Cardiac fibroblast (primary cell): ENCODE results near the gene VPS37C.

Experiments
- DNase-seq, 2 donors: peaks; one replicate each; pipeline versions ENCODE4 v3.0.0 to v3.0.0-alpha.2; 2010; ENCODE audit warnings: low read depth in 2 of 2
- H3K4me3 ChIP-seq, 2 donors: replicated peaks in 1 of 2; 1 replicate in 1 of 2; 2 replicates in 1 of 2; pipeline ENCODE4 v1.5.1; 2011; ENCODE audit warnings: low read depth in 2 of 2, low read length in 2 of 2, mild to moderate bottlenecking in 2 of 2, moderate library complexity in 1 of 2
- TF ChIP-seq, protein P1 (sequence below): IDR thresholded peaks from one replicate; pipeline ENCODE4 v1.5.1; 2011; ENCODE audit warnings: low read depth, mild to moderate bottlenecking, low read length, inconsistent platforms

VPS37C gene

DNA sequence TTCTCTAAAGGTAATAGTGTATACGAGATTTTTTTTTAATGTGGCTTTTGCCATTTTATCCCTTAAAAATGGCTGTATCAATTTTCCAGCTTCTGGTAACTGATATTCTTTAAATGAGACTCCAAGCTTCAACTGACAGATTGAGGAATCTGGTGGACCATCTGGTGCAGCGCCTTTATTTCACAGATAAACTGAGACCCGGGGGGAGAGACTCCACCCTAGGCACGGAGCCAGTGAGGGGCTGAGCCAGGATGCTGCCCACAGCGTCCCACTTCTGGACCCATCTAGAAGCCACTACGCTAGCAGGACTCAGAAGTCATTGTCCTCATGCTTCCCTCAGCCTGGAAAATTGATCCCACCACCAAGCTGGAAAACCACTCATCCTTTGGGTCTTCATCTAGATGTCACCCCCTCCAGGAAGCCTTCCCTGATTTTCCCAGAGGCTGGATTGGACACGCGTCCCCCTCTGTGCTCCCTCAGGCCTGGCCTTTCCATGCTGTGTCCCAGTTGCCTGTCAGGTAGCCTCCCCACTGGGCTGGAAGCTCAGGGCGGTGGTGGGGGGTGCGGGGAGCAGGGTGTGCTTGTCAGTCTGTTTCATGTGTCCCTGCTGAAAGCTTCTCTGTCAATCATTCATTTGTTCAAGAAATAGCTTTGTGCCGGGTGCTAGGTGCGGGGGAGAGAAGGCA, 71.3 kb downstream of the VPS37C start:
- TF ChIP-seq, protein P1, sequence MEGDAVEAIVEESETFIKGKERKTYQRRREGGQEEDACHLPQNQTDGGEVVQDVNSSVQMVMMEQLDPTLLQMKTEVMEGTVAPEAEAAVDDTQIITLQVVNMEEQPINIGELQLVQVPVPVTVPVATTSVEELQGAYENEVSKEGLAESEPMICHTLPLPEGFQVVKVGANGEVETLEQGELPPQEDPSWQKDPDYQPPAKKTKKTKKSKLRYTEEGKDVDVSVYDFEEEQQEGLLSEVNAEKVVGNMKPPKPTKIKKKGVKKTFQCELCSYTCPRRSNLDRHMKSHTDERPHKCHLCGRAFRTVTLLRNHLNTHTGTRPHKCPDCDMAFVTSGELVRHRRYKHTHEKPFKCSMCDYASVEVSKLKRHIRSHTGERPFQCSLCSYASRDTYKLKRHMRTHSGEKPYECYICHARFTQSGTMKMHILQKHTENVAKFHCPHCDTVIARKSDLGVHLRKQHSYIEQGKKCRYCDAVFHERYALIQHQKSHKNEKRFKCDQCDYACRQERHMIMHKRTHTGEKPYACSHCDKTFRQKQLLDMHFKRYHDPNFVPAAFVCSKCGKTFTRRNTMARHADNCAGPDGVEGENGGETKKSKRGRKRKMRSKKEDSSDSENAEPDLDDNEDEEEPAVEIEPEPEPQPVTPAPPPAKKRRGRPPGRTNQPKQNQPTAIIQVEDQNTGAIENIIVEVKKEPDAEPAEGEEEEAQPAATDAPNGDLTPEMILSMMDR, result no peak
- no peak for DNase-seq

DNA sequence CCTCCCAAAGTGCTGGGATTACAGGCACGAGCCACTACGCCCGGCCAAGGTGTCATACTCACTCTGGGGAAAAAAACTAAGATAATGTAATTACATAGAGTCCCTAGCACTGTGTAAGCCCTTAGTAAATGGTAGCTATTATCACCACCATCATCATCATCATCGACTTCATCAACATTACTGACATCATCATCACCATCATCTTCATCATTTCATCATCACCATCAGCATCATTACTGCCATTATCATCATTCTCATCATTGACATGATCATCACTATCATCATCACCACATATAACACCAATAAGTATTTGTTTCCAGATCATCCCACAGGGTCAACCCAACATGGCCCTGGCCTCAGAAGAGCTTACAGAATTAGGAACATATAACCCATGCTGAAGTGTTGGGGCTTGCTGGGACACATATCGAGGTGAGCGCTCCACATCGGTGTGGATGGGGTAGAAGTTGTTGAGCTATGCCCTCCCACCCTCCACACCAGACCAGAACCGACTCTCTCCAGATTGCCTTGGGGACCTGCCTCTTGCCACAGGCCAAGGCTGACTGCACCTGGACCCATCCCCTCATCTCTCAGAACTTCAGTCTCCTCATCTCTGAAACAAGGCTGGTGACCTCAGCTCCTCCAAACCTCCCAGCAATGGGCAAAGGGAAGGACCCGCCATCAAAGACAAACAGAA, 73.7 kb downstream of the VPS37C start:
- no peak overlapping the region for H3K4me3 ChIP-seq
- TF ChIP-seq, protein P1, result no peak
- no peak for DNase-seq

More for the DNA sequence above, 71.3 kb downstream of the VPS37C start:
- H3K4me3 ChIP-seq, result no peak overlapping the region

DNA sequence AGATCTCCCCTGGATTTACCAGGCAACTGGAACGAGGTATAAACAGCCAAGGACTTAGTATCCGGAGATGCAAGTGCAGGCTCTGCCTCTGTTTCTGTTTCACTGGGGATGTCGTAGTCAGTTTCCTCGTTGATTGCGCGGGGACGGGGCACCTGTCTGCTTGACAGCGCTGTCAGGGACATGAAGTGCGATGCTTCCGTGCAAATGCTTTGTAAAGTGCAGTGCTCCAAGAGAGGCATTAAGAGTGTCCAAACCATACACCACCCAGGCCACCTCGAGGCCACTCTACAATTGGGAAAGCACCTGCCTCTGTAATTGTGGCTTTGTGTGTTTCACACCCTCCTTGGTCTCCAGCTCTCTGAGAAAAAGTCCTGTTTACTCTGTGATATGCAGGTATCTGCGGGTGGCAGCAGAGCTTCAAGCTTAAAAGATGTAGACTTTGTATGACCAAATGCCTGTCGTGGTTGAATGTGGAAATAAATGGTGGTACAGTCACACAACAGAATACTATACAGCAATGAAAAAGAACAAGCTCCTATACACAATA, 77.6 kb downstream of the VPS37C start:
- no peak for DNase-seq
- TF ChIP-seq, protein P1, result no peak
- no peak overlapping the region for H3K4me3 ChIP-seq

DNA sequence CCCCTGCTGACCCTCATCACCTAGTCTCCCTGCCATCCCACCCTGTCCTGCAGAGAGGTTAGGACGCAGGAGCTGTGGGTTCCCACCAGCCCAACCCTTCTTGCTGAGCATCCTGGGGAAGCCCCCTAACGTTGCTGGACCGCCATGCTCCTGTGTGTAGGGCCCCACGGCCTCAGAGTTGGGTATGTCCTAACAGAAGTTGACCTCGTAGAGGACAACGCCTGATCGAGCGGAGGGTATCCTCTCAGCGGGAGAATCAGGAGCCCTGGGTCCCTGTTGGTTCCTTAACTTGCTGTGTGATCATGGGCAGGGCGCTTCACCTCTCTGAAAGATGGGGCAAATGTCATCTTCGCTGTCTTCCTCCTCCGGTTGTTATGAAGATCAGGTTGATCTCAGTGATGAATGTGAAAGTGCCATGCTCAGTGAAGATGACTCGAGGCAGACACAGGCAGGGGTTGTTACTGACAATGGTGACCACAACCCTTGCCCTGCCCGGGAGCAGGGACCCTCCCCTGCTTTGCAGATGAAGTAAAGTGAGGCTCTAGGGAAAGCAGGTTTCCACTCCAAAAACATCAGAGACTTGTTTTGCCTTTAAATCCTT, 78.2 kb downstream of the VPS37C start:
- TF ChIP-seq, protein P1, result no peak
- no peak overlapping the region for H3K4me3 ChIP-seq
- no peak for DNase-seq

DNA sequence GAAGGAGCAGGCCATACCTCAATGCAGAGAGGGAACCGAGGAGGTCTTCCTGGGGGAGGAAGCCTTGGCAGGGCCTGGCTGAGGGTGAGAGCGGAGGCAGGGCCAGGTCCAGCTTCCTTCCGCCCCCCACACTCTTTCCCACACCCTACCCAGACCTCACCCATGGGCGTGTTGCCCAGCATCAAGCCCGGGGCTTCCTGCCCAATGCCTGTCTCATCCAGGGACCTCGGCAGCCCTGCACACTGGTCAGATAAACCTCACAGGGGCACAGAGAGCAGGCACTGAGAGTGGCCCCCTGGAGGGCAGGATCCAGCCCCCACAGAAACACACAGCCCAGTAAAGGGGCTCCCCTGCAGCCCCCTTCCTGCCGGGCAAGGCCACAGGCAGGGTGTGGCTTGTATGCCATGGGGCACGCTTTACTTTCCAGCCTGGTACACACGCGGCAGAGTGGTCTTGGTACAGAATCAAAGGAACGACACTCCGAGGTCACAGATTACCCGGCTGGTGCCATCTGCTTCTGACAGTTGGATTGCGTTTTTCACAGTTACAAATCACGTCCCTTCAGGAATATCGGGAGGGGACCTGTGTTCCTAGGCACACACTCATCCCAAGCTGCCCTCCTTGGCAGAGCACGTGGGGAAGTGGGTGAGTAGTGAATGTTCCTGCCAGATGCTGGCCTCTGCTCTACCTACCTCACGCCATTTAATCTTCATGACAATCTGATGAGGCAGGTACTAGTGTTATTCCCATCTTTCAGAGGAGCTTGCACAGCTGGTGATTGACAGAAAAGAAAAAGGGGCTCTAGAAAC, 79.0 kb downstream of the VPS37C start:
- no peak for DNase-seq
- TF ChIP-seq, protein P1, result no peak
- no peak overlapping the region for H3K4me3 ChIP-seq

DNA sequence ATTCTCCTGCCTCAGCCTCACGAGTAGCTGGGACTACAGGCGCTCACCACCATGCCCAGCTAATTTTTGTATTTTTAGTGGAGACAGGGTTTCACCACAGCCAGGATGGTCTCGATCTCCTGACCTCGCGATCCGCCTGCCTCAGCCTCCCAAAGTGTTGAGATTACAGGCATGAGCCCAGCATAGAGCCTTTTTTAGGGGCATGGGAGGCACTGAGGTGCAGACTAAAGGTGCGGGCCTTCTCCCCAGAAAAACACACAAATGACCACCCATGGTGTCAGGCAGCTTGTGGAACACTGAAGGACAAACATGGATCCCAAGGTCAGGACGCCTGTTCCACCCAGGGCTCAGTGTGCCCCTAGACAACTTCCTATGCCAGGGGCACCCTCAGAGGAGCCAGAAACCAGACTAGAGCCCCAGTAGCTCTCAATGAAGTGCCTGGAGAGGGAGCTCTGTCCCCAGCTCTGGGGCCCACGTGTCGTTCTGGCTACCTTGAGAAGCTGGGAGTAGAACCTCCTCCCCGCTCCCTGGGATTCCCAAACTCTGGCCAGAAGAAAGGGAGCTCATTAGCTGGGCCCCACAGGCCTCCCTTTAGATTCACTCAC, 80.1 kb downstream of the VPS37C start:
- no peak overlapping the region for H3K4me3 ChIP-seq
- TF ChIP-seq, protein P1, result no peak
- DNase-seq, result no peak
